Adipocyte (in vitro differentiated cells): ENCODE results near the gene ECEL1.

Experiments
- DNase-seq: peaks from one replicate; pipeline ENCODE4 v3.0.0-alpha.2; 2015; ENCODE audit warnings: low read depth
- H3K27me3 ChIP-seq: replicated peaks from 2 replicates; pipeline ENCODE4 v1.7.0; 2013; ENCODE audit warnings: mild to moderate bottlenecking, low read length, moderate library complexity; ENCODE audit not compliant: control insufficient read depth, insufficient read depth
- H3K36me3 ChIP-seq: 2 replicates; pipeline ENCODE4 v1.7.0; 2013; ENCODE audit warnings: low read length, mild to moderate bottlenecking, moderate library complexity; ENCODE audit not compliant: control insufficient read depth, insufficient read depth, severe bottlenecking
- H3K4me1 ChIP-seq: 2 replicates; pipeline ENCODE4 v1.7.0; 2013; ENCODE audit warnings: mild to moderate bottlenecking, low read length, moderate library complexity; ENCODE audit not compliant: control insufficient read depth, insufficient read depth
- H3K4me3 ChIP-seq: 2 replicates; pipeline ENCODE4 v1.7.0; 2013; ENCODE audit warnings: mild to moderate bottlenecking, low read length, moderate library complexity
- H3K9ac ChIP-seq: 2 replicates; pipeline ENCODE4 v1.7.0; 2013; ENCODE audit warnings: mild to moderate bottlenecking, low read length, moderate library complexity
- H3K9me3 ChIP-seq: 2 replicates; pipeline ENCODE4 v1.7.0; 2013; ENCODE audit warnings: mild to moderate bottlenecking, low read length, moderate library complexity; ENCODE audit not compliant: control insufficient read depth

The ECEL1 gene

GRCh38 chr2:232521098-232521497, 33.5 kb upstream of the ECEL1 start:
- no peaks in the 10 kb centered on the region for H3K9me3 ChIP-seq
- H3K9ac ChIP-seq, result no peak overlapping the region
- H3K36me3 ChIP-seq, result no peaks in the 10 kb centered on the region
- H3K4me3 ChIP-seq, result no peak overlapping the region
- H3K27me3 ChIP-seq, result peaks cover 60% of the 10 kb centered on the region
- DNase-seq, result no peak
- H3K4me1 ChIP-seq, result peaks cover 2% of the 10 kb centered on the region

- Histone ChIP-seq H3K9me3 (no peaks in the 10 kb centered on the region), H3K27me3 (peaks cover 60% of the 10 kb centered on the region), H3K4me3 (no peak overlapping the region), H3K4me1 (peaks cover 2% of the 10 kb centered on the region), H3K36me3 (no peaks in the 10 kb centered on the region), H3K9ac (no peak overlapping the region)
- no peak for DNase-seq
Measured at GRCh38 chr2:232520489-232520888, 32.9 kb upstream of the ECEL1 start.

- Histone ChIP-seq H3K4me3 (no peak within 1 kb of the TSS), H3K27me3 (peaks cover 67% of the 10 kb centered on the region), H3K9me3 (no peaks in the 10 kb centered on the region)
Measured at GRCh38 chr2:232519581-232520438, 32.2 kb upstream of the ECEL1 start, which contains the start of gene PRSS56. PRSS56 (plus strand) TSS chr2:232520388; CDS start chr2:232520599, 211 bp downstream.

GRCh38 chr2:232518844-232519243, 31.2 kb upstream of the ECEL1 start:
- no peaks in the 10 kb centered on the region for H3K9me3 ChIP-seq
- peaks cover 69% of the 10 kb centered on the region for H3K27me3 ChIP-seq
- no peak for DNase-seq
- no peak overlapping the region for H3K9ac ChIP-seq
- no peaks in the 10 kb centered on the region for H3K4me1 ChIP-seq
- no peak overlapping the region for H3K4me3 ChIP-seq
- no peaks in the 10 kb centered on the region for H3K36me3 ChIP-seq

More at GRCh38 chr2:232519581-232520438, 32.2 kb upstream of the ECEL1 start, which contains the start of gene PRSS56:
- no peaks in the 10 kb centered on the region for H3K36me3 ChIP-seq
- H3K9ac ChIP-seq, result no peak within 1 kb of the TSS
- peaks cover 2% of the 10 kb centered on the region for H3K4me1 ChIP-seq
- no peak for DNase-seq

- Histone ChIP-seq H3K4me1 (no peaks in the 10 kb centered on the region), H3K9ac (no peak overlapping the region), H3K4me3 (no peak overlapping the region), H3K36me3 (no peaks in the 10 kb centered on the region), H3K27me3 (peaks cover 79% of the 10 kb centered on the region), H3K9me3 (no peaks in the 10 kb centered on the region)
- DNase-seq, result no peak
Measured at GRCh38 chr2:232516551-232516950, 28.9 kb upstream of the ECEL1 start.

GRCh38 chr2:232515639-232516038, 28.0 kb upstream of the ECEL1 start:
- Histone ChIP-seq H3K27me3 (peaks cover 76% of the 10 kb centered on the region), H3K9me3 (no peaks in the 10 kb centered on the region), H3K4me1 (no peaks in the 10 kb centered on the region), H3K36me3 (no peaks in the 10 kb centered on the region), H3K4me3 (no peak overlapping the region), H3K9ac (no peak overlapping the region)
- no peak for DNase-seq

GRCh38 chr2:232513353-232513752, 25.7 kb upstream of the ECEL1 start:
- Histone ChIP-seq H3K36me3 (no peaks in the 10 kb centered on the region), H3K4me1 (no peaks in the 10 kb centered on the region), H3K27me3 (peaks cover 58% of the 10 kb centered on the region), H3K9me3 (no peaks in the 10 kb centered on the region), H3K9ac (no peak overlapping the region), H3K4me3 (no peak overlapping the region)
- DNase-seq, result no peak

GRCh38 chr2:232512602-232513001, 25.0 kb upstream of the ECEL1 start:
- H3K4me1 ChIP-seq, result no peaks in the 10 kb centered on the region
- peaks cover 63% of the 10 kb centered on the region for H3K27me3 ChIP-seq
- H3K9me3 ChIP-seq, result no peaks in the 10 kb centered on the region
- no peak overlapping the region for H3K9ac ChIP-seq
- H3K36me3 ChIP-seq, result no peaks in the 10 kb centered on the region
- no peak for DNase-seq
- no peak overlapping the region for H3K4me3 ChIP-seq

GRCh38 chr2:232511336-232511890, 23.8 kb upstream of the ECEL1 start:
- no peak overlapping the region for H3K4me3 ChIP-seq
- DNase-seq, result no peak
- H3K9me3 ChIP-seq, result no peaks in the 10 kb centered on the region
- no peak overlapping the region for H3K9ac ChIP-seq
- peaks cover 65% of the 10 kb centered on the region for H3K27me3 ChIP-seq
- H3K36me3 ChIP-seq, result no peaks in the 10 kb centered on the region
- no peaks in the 10 kb centered on the region for H3K4me1 ChIP-seq

GRCh38 chr2:232508251-232508650, 20.6 kb upstream of the ECEL1 start:
- H3K36me3 ChIP-seq, result no peaks in the 10 kb centered on the region

GRCh38 chr2:232506709-232507108, 19.1 kb upstream of the ECEL1 start:
- peaks cover 3% of the 10 kb centered on the region for H3K4me1 ChIP-seq
- no peaks in the 10 kb centered on the region for H3K36me3 ChIP-seq
- H3K9ac ChIP-seq, result no peak overlapping the region
- no peak overlapping the region for H3K4me3 ChIP-seq
- no peak for DNase-seq
- no peaks in the 10 kb centered on the region for H3K9me3 ChIP-seq
- peaks cover 53% of the 10 kb centered on the region for H3K27me3 ChIP-seq

More at GRCh38 chr2:232508251-232508650, 20.6 kb upstream of the ECEL1 start:
- no peak for DNase-seq
- H3K9me3 ChIP-seq, result no peaks in the 10 kb centered on the region
- peaks cover 65% of the 10 kb centered on the region for H3K27me3 ChIP-seq
- peaks cover 2% of the 10 kb centered on the region for H3K4me1 ChIP-seq
- H3K9ac ChIP-seq, result no peak overlapping the region
- H3K4me3 ChIP-seq, result no peak overlapping the region
